NK-92 treated with Interleukin-12 subunit alpha and Interleukin-12 subunit beta, amount 100 ng/mL, for 24 hours (cell line): ENCODE results near the gene PDLIM7.
A peak's percentile ranks its signal among the peaks of the same experiment; 100 is the strongest.

ENCODE experiments used
- DNase-seq: peaks from one replicate; lab custom pipeline; 2025; lab: John Stamatoyannopoulos, UW

The PDLIM7 gene

GRCh38 chr5:177507596-177508220, 10.3 kb upstream of the PDLIM7 start:
- no peak for DNase-seq

DNA sequence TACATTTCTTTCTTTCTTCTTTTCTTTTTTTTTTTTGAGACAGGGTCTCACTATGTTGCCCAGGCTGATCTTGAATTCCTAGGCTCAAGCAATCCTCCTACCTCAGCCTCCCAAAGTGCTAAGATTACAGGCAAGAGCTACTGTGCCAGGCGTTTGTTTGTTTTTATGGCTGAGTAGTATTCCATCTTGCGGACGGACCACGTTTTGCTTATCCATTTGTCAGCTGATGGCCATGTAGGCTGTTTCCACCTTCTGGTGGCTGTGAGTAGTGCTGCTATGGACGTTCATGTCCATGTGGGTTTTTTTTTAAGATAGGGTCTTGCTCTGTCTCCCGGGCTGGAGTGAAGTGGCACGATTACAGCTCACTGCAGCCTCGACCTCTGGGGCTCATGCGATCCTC, 9.8 kb upstream of the PDLIM7 start:
- no peak for DNase-seq

DNA sequence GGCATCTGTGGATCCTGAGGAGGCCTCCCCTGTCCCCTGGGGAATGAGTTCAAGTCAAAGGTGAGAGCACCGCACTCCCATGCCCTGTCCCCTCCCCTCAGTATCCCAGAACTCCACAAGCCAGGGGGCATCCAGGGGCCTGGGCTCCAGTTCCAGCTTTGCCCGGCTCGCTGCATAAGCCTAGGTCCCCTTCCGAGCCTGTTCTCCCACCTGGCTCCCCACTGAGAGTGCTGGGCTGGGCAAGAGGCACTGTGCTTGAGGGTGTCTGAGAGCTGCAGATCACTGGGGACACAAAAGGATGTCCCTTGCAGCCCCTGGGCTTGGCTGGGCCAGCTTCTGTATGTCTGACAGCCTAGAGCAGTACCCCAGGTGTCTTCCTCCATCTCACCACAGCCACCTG, 7.7 kb upstream of the PDLIM7 start:
- DNase-seq: no peak

- DNase-seq: no peak
Observed at GRCh38 chr5:177504086-177505056, 7.0 kb upstream of the PDLIM7 start.

GRCh38 chr5:177503351-177504085, 6.1 kb upstream of the PDLIM7 start:
- DNase-seq: no peak

- DNase-seq: no peak
Observed at GRCh38 chr5:177502886-177503285, 5.5 kb upstream of the PDLIM7 start.

DNA sequence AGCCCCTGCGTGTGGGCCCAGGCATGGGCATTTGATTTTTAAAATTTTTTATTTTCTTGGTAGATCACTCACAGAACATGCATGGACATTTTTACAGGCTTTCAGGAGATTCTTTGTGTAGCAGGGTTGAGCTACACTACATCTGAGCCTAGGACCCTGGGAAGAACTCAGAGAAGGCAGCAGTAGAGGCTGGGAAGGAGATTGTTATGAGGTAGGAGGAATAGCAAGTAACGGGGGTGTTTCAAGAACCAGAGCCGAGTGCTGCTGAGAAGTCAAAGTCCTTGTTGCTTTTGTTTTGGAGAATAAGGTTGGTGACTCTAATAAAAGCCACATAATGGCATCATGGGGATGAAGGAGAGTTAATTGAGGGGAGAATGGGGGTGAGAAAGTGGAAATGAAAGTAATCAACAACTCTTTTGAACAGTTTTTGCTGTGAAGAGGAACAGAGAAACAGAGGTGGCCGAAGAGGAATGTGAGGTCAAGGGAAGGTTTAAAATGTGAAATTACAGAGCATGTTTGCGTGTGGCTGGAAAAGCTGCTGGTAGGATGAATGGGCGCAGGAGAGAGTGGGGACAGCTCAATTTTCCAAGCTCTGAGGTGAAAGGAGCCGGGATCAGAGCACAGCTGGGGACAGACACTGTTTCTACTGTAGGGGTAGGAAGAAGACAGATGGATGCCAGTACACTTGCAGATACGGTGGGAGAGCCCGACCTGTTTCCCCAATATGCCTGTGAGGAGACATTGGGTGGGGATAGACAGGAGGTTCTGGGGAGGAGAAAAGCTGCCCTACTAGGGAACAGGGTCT, 4.7 kb upstream of the PDLIM7 start:
- DNase-seq: no peak

- peak; percentile 77 for DNase-seq
Observed at GRCh38 chr5:177500685-177501522, 3.5 kb upstream of the PDLIM7 start.

- no peak for DNase-seq
Observed at GRCh38 chr5:177499842-177500241, 2.4 kb upstream of the PDLIM7 start.

GRCh38 chr5:177498013-177498787, 796 bp upstream of the PDLIM7 start:
- no peak for DNase-seq

DNA sequence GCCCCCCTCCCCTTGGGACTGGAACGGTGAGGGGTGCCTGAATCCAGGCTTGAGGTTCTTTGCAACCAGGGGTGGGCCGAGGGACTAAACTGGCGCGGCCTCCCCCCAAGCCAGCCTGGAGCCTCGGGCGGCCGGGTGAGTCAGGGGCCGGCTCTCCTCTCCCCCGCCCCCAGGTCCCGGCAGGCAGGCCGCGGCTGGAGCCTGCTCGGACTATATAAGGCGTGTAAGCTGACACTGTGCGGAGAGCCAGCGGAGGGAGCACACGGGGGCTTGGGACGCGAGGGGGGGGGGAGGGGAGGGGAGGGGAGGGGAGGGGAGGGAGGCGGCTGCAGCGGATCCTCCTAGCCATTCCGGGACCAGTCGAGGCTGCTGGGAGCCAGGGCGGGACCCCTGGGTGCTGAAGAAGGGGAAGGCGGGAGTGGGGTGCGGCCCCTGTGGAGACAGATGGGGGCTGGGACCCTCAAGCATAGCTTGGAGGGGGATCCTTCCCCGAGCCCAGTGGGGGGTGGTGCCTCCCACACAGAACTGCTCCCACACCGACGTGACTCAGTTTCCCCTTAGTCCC, 595 bp downstream of the PDLIM7 start:
- no peak for DNase-seq

DNA sequence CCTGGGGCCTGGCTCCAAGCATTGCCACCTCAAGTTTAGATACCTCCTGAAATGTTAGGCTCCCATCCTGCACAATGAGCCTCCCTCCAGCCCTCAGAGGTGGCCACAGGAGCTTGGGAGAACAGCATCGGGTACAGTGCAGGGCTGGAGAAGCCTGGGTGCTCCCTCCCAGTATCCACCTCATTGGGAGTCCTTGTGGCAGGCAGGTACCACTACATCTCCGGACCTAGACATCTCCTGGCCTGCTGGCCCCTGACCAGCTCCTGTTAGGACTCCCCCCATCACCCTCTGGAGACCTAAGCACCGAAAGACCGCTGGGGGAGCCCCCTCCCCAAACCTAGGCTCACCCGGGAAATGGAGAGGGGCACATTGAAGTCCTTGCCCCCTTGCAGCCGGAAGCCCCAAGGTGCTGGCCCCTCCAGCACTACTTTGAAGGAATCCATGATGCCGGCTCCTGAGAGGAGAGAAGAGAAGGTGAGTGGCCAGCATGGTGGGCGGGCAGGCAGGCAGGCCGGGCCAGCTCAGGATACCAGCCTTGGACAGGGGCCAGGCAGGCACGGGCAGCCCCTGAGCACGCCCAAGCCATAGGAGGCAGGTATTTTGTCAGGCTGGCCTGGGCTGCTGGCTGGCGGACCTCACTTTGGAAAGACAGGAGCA, 1.2 kb downstream of the PDLIM7 start:
- no peak for DNase-seq

DNA sequence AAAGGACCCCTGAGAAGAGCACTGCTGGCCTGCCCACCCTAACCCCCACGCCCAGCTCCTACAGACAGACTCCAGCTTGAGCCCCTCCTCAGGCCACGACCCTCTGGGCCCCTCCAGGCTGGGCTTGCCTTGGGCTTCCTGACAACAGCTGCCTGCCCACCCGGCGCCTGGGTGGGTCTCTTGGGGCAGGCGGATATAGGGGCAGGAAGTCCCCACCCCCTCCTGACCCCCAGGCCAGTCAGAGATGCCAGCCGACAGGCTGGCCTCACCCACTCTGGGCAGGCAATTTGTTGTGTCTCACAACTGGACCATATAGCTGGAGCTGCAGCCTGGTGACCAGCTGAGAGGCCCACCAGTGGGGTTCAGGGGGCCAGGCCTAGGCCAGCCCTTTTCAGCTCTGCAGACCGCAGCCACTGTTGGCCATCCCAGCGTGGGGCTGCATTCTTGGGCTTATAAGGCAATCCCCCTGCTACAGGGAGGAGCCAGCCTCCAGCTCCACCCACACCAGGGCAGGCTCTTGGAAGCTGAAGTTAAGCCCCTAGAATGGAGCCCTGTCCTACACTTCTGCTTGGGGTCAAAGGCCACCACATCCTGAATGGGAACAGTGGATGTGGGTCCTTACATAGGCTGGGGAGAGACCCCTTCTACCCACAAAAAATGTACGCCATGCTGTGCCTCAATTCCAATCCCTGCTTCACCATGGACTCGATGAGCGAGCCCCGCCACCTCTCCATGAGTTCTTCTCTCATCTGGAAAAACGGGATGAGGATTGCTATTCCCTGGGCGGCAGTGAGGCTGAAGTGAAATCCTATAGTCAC, 2.0 kb downstream of the PDLIM7 start:
- no peak for DNase-seq

DNA sequence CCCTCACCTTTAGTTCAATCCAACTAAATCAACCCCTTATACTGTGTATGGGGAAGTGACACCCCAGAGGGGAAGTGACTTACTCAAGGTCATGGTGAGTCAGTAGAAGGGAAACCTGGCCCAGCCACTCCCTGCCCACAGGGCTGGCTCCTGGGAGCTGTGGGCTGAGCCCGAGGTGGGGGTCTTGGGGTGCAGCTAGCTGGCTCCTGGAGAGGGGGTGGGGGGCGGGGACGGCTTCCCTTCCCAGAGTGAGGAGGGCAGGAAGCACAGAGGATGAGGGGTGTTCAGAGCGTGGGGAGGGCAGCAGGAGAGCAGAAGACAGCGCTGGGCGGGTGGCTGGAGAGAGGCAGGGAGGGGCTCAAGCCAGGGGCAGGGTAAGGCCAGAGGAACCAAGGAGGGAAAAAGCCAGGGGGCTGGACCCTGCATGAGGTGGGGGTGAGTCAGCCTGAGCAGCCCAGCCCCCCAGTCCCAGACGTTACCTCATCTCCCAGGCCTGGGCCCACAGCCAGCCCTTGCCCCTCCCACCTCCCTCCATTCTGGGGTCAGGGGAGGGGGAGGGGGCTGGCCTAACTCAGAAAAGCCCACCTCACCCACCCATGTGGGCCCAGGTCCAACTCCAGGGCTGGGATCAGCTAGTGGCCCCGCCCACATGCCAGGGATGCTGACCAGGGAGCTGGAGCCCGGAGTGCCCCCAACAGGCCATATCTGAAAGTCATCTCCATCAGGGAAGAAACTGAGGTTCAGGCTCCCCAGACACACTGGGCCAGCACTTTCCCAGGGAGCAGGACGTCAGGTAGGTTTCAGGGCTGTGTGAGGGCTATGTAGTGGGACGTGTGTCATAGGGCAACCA, 2.8 kb downstream of the PDLIM7 start:
- peak; percentile 55 for DNase-seq

DNA sequence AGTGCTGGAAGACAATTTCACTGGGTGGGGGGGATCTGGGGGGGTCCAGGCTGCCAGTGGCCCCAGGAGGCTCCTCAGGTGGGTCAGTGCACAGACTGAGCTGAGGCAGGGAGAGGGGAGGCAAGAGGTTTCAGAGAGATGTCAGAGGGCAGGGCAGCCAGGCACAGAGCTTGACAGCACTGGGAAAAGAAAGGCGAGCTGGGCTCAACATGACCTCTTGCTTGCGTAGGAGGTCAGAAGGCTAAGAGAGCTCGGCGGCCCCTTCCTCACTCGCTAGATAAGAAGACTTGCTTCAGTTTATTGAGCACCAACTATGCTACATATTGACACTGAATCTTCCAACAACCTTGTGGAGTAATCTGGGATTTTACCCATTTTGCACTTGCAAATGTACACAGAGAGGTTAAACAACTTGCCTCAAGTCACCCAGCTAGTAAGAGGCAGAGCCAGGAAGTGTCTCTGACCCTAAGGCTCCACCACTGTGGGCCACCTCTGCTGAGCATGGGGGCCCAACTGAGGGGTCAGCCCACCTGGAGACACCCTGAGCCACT, 3.5 kb downstream of the PDLIM7 start:
- DNase-seq: no peak

DNA sequence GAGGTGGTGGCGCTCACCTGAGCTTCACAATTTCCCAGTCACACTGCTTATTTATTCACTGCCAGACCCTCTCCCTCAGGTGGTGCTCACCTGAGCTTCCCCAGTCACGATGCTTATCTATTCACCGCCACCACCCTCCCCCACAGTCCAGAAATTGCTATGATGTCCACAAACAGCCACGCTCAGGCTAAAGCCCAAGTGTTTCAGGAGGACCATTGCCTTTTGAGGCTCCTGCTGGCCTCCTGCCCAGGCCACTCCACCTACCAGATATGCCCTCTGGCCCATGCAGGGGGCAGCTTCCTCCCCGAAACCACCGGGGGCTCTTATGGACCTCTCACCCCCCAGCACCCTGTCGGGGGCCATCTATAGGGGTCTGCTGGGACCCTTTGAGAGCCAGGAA, 4.6 kb downstream of the PDLIM7 start:
- DNase-seq: no peak
